LNCAP (cell line): ENCODE results near the gene TBCD.

Source experiments
- CTCF ChIP-seq: fragments of 450-650 bp; IDR thresholded peaks from 2 replicates; pipeline ENCODE4 v1.5.1; 2017; ENCODE audit warnings: mild to moderate bottlenecking

TBCD gene

GRCh38 chr17:82830249-82830661 lies 78.4 kb downstream of the TBCD start:
- TF ChIP-seq CTCF, result no peak

GRCh38 chr17:82831041-82831817 lies 79.4 kb downstream of the TBCD start:
- no peak for TF ChIP-seq CTCF

- TF ChIP-seq CTCF, result no peak
Observed at GRCh38 chr17:82831818-82832200, 79.9 kb downstream of the TBCD start.

GRCh38 chr17:82832411-82832810 lies 80.5 kb downstream of the TBCD start:
- no peak for TF ChIP-seq CTCF

- TF ChIP-seq CTCF, result no peak
Observed at GRCh38 chr17:82832881-82833475, 81.1 kb downstream of the TBCD start.

- no peak for TF ChIP-seq CTCF
Observed at GRCh38 chr17:82835122-82835521, 83.3 kb downstream of the TBCD start.

GRCh38 chr17:82835766-82836512 lies 84.1 kb downstream of the TBCD start:
- TF ChIP-seq CTCF, result no peak
